OCI-LY7 (cell line): ENCODE data around the gene IGFBP6. TPM values are rescaled to one million over a fixed set of nuclear protein-coding genes. Genes with fewer than 3 reads are reported as not detected.
A peak's percentile ranks its signal among the peaks of the same experiment; 100 is the strongest.

Source experiments
- BruUV-seq: library from RNA; stranded (reverse); fragments of 400-500 nt; replicated peaks from 2 replicates; lab custom pipeline; 2021; lab: Mats Ljungman, UMichigan
- CTCF ChIA-PET: fragments of 300-600 bp; sonication (Branson Sonifier 250); formaldehyde crosslinking; loops from one replicate; lab custom pipeline; 2022; ENCODE audit warnings: antibody characterized with exemption; ENCODE audit not compliant: unreplicated experiment; lab: Charles Lee
- POLR2A ChIA-PET: fragments of 300-600 bp; sonication (Branson Sonifier 250); formaldehyde crosslinking; loops from one replicate; lab custom pipeline; 2022; ENCODE audit warnings: antibody characterized with exemption; lab: Charles Lee
- DNase-seq: peaks from one replicate; pipeline ENCODE4 v3.0.0-alpha.2; 2015; ENCODE audit warnings: low spot score
- H2AFZ ChIP-seq: fragments of 200-600 bp; sonication (generic), shearing (Covaris generic); 2 replicates; pipeline ENCODE4 v1.6.1; 2014; ENCODE audit warnings: mild to moderate bottlenecking, antibody characterized with exemption, low read length, moderate library complexity
- H3K27ac ChIP-seq: fragments of 200-600 bp; sonication (generic); 2 replicates; pipeline ENCODE4 v1.5.1; 2014; ENCODE audit warnings: mixed run types, low read depth, mild to moderate bottlenecking, moderate library complexity, low read length, inconsistent platforms; ENCODE audit not compliant: poor library complexity, severe bottlenecking
- H3K36me3 ChIP-seq: fragments of 200-600 bp; sonication (generic); 2 replicates; pipeline ENCODE4 v1.6.1; 2014; ENCODE audit warnings: mild to moderate bottlenecking, antibody characterized with exemption, low read length, moderate library complexity, mixed read lengths; ENCODE audit not compliant: insufficient read depth
- H3K4me1 ChIP-seq: fragments of 200-600 bp; sonication (generic); 2 replicates; pipeline ENCODE4 v1.5.1; 2014; ENCODE audit warnings: mild to moderate bottlenecking, low read length; ENCODE audit not compliant: insufficient read depth, poor library complexity, severe bottlenecking
- H3K4me2 ChIP-seq: fragments of 200-600 bp; sonication (generic); 2 replicates; pipeline ENCODE4 v1.6.1; 2014; ENCODE audit warnings: mild to moderate bottlenecking, low read length
- H3K4me3 ChIP-seq: fragments of 200-600 bp; sonication (generic); 2 replicates; pipeline ENCODE4 v1.5.1; 2014; ENCODE audit warnings: mild to moderate bottlenecking, low read depth, low read length; ENCODE audit not compliant: poor library complexity, severe bottlenecking
- H3K79me2 ChIP-seq: fragments of 200-600 bp; sonication (generic); 2 replicates; pipeline ENCODE4 v1.6.1; 2016; ENCODE audit warnings: low read depth, mild to moderate bottlenecking, low read length, moderate library complexity, mixed read lengths; ENCODE audit not compliant: insufficient read depth
- H3K9me2 ChIP-seq: fragments of 200-600 bp; sonication (generic); 2 replicates; pipeline ENCODE4 v1.6.1; 2016; ENCODE audit warnings: mild to moderate bottlenecking, low read length, mixed read lengths; ENCODE audit not compliant: insufficient read depth
- H3K9me3 ChIP-seq: fragments of 200-600 bp; sonication (generic); 2 replicates; pipeline ENCODE4 v1.6.1; 2014; ENCODE audit warnings: mild to moderate bottlenecking, mixed run types, low read length, mixed read lengths
- H4K20me1 ChIP-seq: fragments of 200-600 bp; sonication (generic); 2 replicates; pipeline ENCODE4 v1.6.1; 2014; ENCODE audit warnings: mild to moderate bottlenecking, antibody characterized with exemption, low read length, moderate library complexity, mixed read lengths; ENCODE audit not compliant: insufficient read depth
- EZH2phosphoT487 ChIP-seq: fragments of 200-600 bp; sonication (generic); IDR thresholded peaks from 2 replicates; pipeline ENCODE4 v1.6.1; 2018; ENCODE audit warnings: low read depth, borderline replicate concordance, mild to moderate bottlenecking, mixed run types, antibody characterized with exemption, low read length, moderate library complexity, mixed read lengths
- intact Hi-C: fragments of 100-400 bp; cut with micrococcal nuclease; formaldehyde crosslinking; loops from one replicate; pipeline ENCODE4 v1.10.0; 2022; ENCODE audit not compliant: unreplicated experiment
- total RNA-seq, 2 experiments: library from RNA; depleted of rRNA in 1 of 2; stranded (reverse); fragments of >200 nt in 1 of 2; shearing (Covaris generic) in 1 of 2; gene quantifications; 2 replicates each; pipeline ENCODE4 v1.2.3, GENCODE V29; 2014 to 2022
- TF ChIP-seq, protein P1 (sequence below): fragments of 200-600 bp; sonication (generic); conservative IDR thresholded peaks from 2 replicates; pipeline ENCODE4 v1.5.1; 2014; ENCODE audit warnings: mild to moderate bottlenecking, antibody characterized with exemption, low read length, moderate library complexity, mixed read lengths

The IGFBP6 gene
- total RNA-seq, 2 experiments from 2014 or later = 2.9 TPM; not detected in 1

DNA sequence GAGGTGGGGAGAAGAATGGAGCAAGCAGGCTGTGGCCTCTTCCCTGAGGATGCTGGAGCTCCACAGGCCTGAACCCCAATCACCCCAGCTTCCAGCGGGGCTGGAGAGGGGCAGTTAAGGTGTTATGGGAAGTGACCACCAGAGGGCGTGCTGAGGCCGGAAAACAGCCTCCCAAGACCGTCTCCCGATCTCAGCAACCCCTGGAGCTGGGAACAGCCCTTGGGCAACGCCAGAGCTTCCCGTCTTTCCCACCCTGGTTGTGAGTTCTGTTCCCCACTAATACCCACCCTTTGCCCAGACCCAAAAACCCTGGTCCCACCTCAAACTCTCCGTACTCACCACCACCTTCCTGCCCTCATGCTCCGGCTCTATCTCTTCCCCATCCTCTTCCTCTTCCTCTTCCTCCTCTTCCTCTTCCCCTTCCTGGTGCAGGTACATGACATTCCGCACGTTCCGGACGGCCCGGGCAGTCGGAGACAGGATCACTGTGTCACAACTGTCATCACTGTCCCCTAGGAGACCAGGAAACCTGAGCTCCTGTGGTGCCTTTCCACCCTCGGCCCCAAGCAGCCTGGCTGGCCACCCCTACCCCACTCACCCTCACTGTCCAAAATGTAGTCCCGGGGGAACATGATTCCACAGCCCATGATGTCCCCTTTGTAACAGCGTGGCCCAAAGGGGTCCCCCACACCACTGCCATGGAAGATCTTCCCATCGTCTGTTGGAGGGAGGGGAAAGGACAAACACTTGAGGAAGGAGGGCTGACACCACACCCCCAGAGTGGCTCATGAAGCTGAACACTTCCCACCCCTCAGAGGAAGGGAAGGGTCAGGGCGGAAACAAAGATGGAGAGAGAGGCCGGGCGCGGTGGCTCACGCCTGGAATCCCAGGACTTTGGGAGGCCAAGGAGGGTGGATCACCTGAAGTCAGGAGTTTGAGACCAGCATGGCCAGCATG is 31.2 kb upstream of the IGFBP6 start:
- peak; percentile 63 for DNase-seq
- no peaks in the 10 kb centered on the region for H3K9me3 ChIP-seq
- no peaks in the 10 kb centered on the region for H3K79me2 ChIP-seq
- no peak overlapping the region for H3K4me2 ChIP-seq
- BruUV-seq = no TSS peak
- intact Hi-C loops = loop anchor here (1.0 kb wide), 1 partner anchor 33 kb away; no protein-coding TSS in a partner anchor
- peaks cover 17% of the 10 kb centered on the region; the same call in 1 of the 2 replicates for H3K36me3 ChIP-seq
- H3K4me3 ChIP-seq = no peak overlapping the region
- no peak for TF ChIP-seq EZH2phosphoT487
- TF ChIP-seq, protein P1, sequence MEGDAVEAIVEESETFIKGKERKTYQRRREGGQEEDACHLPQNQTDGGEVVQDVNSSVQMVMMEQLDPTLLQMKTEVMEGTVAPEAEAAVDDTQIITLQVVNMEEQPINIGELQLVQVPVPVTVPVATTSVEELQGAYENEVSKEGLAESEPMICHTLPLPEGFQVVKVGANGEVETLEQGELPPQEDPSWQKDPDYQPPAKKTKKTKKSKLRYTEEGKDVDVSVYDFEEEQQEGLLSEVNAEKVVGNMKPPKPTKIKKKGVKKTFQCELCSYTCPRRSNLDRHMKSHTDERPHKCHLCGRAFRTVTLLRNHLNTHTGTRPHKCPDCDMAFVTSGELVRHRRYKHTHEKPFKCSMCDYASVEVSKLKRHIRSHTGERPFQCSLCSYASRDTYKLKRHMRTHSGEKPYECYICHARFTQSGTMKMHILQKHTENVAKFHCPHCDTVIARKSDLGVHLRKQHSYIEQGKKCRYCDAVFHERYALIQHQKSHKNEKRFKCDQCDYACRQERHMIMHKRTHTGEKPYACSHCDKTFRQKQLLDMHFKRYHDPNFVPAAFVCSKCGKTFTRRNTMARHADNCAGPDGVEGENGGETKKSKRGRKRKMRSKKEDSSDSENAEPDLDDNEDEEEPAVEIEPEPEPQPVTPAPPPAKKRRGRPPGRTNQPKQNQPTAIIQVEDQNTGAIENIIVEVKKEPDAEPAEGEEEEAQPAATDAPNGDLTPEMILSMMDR = peak; percentile 93
- H3K27ac ChIP-seq = no peak overlapping the region
- H3K9me2 ChIP-seq = no peaks in the 10 kb centered on the region
- no peak overlapping the region for H2AFZ ChIP-seq
- H3K4me1 ChIP-seq = no peaks in the 10 kb centered on the region
- H4K20me1 ChIP-seq = no peaks in the 10 kb centered on the region
- ChIA-PET POLR2A (interaction anchor here (0.6 to 2.9 kb wide), 6 partner anchors 14 to 52 kb away, joined by 3 to 12 read pairs (median 3); partner anchors contain the start of genes SOAT2 and SPRYD3), CTCF (interaction anchor here (0.6 to 2.1 kb wide), 8 partner anchors 9 to 134 kb away, joined by 3 to 13 read pairs (median 6); partner anchors contain the start of genes IGFBP6 and SPRYD3)

DNA sequence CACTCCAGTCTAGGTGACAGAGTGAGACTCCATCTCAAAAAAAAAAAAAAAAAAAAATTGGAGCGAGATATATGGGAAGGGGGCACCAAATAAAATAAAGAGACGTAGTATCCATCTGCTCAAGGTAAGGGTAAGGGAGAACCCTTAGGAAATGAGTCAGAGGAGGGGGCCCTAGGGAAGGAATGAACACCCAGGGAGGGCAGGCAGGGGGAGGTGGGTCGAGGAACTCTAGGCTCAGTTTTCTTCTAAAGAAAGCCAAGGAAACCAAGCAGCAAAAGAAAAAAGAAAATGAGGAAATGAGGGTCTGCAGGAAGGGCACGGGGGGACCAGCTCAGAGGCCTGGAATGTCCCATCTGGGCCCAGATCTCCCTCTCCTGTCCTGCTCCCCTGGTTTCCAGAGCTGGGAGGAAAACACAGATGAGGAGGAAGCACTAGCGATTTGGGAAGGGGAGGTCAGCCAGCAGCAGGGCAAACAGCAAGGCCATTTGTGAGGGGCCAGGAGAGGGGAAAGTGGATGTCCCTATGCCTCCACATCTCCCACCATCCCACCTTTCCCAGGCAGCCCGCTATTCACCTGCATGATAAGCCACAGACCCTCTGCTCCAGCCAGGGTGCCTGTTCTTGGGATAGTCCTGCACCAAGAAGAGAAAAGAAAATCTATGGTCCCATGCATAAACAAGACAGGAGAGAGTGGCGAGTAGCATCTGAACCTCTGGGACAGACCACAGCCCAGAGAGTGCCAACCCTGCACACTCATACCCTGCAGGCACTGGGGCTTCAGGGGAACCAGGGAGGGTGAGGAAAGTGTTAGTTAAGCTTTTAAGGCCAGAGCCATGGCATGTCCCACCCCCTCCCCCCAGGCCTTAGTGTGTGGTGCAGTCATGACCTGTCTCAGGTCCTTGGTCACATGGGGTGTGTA is 30.1 kb upstream of the IGFBP6 start:
- Histone ChIP-seq H3K36me3 (peaks cover 24% of the 10 kb centered on the region; the same call in 1 of the 2 replicates), H3K4me2 (no peak overlapping the region), H3K79me2 (no peaks in the 10 kb centered on the region), H3K4me3 (no peak overlapping the region), H3K9me3 (no peaks in the 10 kb centered on the region), H3K27ac (no peak overlapping the region), H3K9me2 (no peaks in the 10 kb centered on the region), H4K20me1 (no peaks in the 10 kb centered on the region), H2AFZ (no peak overlapping the region), H3K4me1 (no peaks in the 10 kb centered on the region)
- intact Hi-C loops = no loop called here
- no TSS peak for BruUV-seq
- ChIA-PET POLR2A (interaction anchor here (0.6 to 1.0 kb wide), 2 partner anchors 35 to 1127 kb away, joined by 3 read pairs; no protein-coding TSS in a partner anchor), CTCF (interaction anchor here (0.6 to 2.1 kb wide), 6 partner anchors 14 to 192 kb away, joined by 3 to 13 read pairs (median 3); no protein-coding TSS in a partner anchor)
- no peak for TF ChIP-seq EZH2phosphoT487
- TF ChIP-seq, protein P1 = no peak
- no peak for DNase-seq
